ENCODE measurements around the gene HAS3. TPM values are rescaled to one million over a fixed set of nuclear protein-coding genes. Genes with fewer than 3 reads are reported as not detected.
A peak's percentile ranks its signal among the peaks of the same experiment; 100 is the strongest.
"Not testable (repeated sequence)": the region's sequence is repeated elsewhere in the genome, so short reads cannot be mapped to it uniquely, and the experiment has no call there.

HAS3 gene
- total RNA-seq, 2 donors from 2014 or later, result 2.8 to 21.1 TPM

DNA sequence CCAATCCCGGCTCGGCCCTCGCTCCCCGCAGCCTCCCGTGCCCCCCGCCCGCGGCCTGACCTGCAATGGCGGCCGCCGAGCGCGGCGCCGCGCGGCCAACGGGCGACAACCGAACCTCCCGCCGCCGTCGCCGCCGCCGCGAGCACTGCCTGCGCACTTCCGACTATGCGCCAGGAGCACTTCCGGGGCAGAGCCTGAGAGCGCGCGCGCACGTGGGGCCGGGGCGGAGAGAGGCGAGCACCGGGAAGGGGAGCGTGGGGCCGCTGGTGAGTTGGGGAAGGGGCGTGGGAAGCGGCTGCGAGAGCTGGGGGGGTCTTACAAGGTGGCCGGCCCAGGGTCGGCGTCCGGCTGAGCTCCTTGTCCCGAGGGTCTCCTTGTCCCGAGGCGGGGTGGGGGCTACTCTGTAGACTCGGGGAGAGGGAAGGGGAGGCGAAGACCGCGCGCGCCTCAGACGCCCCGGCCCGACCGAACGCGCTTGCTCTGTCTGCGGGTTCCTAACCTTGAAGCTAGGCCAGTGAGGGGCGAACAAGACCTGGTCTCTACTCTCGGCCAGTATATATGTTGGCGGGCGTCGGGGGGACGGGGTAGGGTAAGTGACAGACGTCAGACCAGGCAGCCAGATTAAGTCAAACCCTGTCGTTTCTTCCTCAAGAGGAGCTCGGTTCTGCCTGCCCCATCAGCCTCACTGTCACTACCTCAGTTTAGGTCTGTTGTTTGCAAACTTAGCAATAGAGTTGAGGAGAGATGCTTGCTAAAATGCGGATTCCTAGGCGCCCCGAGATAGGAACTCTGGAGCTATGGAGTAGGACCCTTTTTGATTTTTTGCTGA, 27.2 kb downstream of the HAS3 start, which contains the start of the genes CHTF8 and UTP4:
Gene CHTF8 (minus strand): TSS at position 165 of the 829 bp plus-strand sequence. CDS start 11,130 bp downstream, outside the sequence.
Gene UTP4 (plus strand): TSS at position 226 of the 829 bp plus-strand sequence. CDS start 811 bp downstream, outside the sequence.
- intact Hi-C loops (cut with DNase I, micrococcal nuclease), result no loop called here

DNA sequence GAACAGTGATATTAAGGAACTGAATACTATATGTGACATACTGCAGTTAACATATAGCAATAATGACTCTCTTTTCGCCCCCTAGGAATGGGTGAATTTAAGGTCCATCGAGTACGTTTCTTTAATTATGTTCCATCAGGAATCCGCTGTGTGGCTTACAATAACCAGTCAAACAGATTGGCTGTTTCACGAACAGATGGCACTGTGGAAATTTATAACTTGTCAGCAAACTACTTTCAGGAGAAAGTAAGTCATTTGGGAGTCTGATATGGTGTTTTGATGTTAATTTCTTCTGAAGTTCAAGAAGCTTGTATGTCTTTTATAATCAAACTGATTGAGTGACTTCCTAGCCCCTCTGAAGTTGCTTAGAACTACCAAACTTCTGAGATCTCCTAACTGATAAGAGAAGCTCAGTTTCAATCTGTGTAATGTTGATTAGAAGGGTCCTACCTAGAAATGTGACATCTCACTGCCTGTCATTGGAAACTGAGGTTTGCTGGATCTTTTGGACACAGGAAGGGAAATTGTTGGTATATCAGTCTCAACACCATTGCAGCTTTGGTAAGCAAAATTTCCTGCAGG, 28.0 kb downstream of the HAS3 start:
- intact Hi-C loops (cut with DNase I, micrococcal nuclease), result no loop called here
- no peak for DNase-seq

More for the DNA sequence above, 27.2 kb downstream of the HAS3 start, which contains the start of the genes CHTF8 and UTP4:
- peak; percentile 84 to 91 for DNase-seq
- peak; percentile 91 for ATAC-seq

DNA sequence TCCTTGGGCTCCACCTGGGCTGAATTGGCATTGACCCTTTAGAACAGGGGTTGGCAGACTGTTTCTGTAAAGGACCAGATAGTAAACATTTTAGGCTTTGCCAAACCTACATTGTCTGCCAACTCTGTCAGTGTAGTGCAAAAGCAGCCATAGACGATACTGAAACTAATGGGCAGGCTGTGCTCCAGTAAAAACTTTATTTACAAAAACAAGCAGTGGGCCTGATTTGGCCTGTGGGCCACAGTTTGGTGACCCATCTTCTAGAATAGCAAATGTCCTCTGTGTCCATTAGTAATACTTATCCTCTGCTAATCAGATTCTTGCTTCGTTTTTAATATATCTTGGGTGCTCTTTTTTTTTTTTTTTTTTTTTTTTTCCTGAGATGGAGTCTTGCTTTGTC, 33.2 kb downstream of the HAS3 start:
- ATAC-seq, result no peak
- no peak for DNase-seq
- intact Hi-C loops (cut with DNase I, micrococcal nuclease), result no loop called here

More for the DNA sequence above, 28.0 kb downstream of the HAS3 start:
- ATAC-seq, result no peak

DNA sequence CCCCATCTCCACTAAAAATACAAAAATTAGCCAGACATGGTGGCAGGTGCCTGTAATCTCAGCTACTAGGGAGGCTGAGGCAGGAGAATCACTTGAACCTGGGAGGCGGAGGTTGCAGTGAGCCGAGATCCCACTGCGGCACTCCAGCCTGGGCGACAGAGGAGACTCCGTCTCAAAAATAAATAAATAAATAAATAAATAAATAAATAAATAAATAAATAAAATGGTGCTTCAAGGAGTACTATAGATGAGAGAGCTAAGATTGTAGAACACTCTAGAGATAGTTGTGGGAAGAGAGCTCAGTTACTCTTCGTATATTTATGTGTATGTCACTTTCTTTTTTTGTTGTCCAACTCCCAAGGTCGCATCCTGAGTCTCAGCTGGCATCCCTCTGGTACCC, 34.0 kb downstream of the HAS3 start:
- intact Hi-C loops (cut with DNase I, micrococcal nuclease); ATAC-seq; DNase-seq: not testable (repeated sequence)

DNA sequence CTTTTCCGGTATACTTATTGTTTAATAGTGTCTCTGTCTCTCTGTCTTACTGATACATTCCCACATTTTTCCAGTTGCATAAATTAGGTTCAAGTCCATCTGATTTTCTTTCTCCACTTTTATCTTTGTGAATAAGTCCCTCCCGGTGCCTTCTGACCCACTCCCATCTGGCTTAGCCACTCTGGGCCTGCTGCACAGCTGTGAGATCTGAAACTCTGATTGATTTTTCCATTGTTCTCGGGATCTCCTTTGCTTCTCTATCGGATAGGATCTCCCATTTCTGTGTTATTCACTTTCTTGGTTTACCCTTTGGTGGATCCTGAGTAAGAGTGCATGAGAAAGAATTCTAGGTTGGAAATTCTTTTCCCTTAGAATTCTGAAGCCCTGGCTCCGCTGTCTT, 35.6 kb downstream of the HAS3 start:
- ATAC-seq (no peak), DNase-seq (no peak)
- intact Hi-C loops (cut with DNase I, micrococcal nuclease), result no loop called here

DNA sequence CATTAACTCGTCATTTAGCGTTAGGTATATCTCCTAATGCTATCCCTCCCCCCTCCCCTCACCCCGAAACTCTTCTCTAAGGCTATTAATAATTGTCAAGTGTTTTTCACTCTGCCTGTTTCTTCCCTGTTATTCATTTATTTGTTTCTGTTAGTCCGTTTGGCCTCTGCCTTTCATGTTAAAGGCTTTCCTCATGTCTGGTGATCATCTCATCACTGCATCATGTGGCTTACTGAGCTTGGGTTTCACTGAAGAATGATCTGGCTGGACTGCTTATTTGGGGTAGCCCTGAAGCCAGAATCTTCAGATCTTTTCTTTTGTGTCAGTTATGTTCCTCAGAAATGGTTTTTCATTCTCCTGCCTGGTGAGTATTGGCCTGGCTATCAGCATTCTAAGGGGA, 36.5 kb downstream of the HAS3 start:
- ATAC-seq, result no peak
- intact Hi-C loops (cut with DNase I, micrococcal nuclease), result no loop called here
- no peak for DNase-seq

DNA sequence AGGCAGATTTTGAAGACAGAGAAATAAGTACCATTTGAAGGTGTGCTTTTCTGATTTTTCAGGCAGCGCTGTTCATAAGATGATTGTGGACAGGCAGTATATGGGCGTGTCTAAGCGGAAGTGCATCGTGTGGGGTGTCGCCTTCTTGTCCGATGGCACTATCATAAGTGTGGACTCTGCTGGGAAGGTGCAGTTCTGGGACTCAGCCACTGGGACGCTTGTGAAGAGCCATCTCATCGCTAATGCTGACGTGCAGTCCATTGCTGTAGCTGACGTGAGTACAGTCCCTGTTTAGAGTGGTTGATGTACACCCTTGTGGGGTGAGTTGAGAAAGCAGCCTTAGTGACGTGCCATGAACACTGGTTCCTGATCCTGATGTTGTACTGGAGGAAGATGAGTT, 37.7 kb downstream of the HAS3 start:
- ATAC-seq, result peak; percentile 100
- intact Hi-C loops (cut with DNase I, micrococcal nuclease), result no loop called here
- peak; percentile 40 to 60 for DNase-seq

DNA sequence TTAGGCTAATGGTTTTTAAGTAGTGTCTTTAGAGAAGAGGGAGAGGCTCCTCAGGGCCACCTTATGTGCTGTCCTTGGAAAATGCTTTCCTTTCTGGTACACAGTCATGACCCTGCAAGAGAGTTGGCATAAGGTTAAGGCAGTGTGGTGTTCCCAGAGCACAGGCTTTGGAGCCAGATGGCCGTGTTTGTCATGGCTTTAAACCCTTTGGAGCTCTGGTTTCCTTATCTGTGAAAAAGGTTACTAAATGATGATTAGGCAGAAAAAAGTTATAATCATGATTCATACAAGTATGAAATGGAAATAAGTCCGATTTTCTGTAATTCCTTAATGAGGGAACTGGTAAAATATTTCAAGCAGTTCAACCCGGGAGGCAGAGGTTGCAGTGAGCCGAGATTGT, 40.2 kb downstream of the HAS3 start:
- no peak for ATAC-seq
- intact Hi-C loops (cut with DNase I, micrococcal nuclease), result no loop called here
- DNase-seq, result no peak

DNA sequence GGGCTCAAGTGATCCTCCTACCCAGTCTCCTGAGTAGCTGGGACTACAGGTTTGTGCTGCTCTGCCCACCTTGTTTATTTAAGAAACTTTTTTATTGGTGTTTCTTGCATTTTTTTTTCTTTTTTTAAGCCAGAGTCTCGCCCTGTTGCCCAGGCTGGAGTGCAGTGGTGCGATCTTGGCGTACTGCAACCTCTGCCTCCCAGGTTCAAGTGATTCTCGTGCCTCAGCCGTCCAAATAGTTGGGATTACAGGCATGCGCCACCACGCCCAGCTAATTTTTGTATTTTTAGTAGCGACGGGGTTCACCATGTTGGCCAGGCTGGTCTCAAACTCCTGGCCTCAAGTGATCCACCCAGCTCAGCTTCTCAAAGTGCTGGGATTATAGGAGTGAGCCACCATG, 44.2 kb downstream of the HAS3 start:
- intact Hi-C loops (cut with DNase I, micrococcal nuclease), result loop anchor here in 1 of 2 donors (2.0 kb wide), 1 partner anchor 137 kb away; no protein-coding TSS in a partner anchor
- ATAC-seq, DNase-seq: not testable (repeated sequence)

DNA sequence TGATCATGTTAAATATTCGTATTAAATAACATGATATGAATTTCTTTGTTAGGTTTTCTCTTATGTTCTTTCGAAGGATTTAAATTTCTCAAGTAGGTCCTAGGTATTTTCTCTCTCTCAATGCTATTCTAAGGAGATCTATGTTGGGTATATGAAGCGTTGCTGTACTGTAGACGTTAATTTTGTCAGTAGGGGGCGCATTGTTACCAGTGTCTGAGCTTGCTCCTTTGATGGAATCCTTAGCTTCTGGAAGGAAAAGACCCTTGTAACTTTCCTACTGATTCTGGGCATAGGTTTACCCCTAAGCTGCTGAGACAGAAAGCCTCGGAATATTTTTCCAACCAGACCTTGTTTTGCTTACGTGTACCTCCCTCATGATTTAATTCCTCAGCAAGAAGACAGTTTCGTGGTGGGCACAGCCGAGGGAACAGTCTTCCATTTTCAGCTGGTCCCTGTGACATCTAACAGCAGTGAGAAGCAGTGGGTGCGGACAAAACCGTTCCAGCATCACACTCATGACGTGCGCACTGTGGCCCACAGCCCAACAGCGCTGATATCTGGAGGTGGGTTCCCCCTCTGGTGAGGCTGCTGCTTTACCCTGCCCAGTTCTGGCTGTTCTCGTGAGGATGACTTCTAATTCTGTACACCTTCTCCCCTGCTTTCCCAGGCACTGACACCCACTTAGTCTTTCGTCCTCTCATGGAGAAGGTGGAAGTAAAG, 44.9 kb downstream of the HAS3 start:
- DNase-seq, result peak in 1 of 2 donors; percentile 50
- ATAC-seq, result peak; percentile 89
- intact Hi-C loops (cut with DNase I, micrococcal nuclease), result loop anchor here in 1 of 2 donors (2.0 kb wide), 1 partner anchor 136 kb away; no protein-coding TSS in a partner anchor

DNA sequence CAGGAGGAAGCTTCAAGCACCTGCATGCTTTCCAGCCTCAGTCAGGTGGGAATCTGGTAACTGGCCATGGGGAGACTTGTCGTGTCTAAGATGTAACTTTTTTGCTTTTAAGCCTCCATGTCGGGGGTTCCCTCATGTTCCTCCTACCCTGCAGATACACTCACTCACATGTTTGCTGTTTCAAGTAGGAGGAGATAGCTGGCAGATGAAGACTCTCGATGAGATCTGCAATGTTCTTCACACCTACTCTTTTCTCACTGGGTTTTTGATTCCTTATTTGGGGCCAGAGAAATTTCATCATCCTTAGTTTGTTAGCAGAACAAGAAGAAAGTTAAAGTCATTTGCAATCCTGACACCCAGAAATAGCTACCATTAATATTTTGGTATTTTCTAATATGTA, 51.7 kb downstream of the HAS3 start:
- intact Hi-C loops (cut with DNase I, micrococcal nuclease), result no loop called here
- ATAC-seq, result no peak
- no peak for DNase-seq

DNA sequence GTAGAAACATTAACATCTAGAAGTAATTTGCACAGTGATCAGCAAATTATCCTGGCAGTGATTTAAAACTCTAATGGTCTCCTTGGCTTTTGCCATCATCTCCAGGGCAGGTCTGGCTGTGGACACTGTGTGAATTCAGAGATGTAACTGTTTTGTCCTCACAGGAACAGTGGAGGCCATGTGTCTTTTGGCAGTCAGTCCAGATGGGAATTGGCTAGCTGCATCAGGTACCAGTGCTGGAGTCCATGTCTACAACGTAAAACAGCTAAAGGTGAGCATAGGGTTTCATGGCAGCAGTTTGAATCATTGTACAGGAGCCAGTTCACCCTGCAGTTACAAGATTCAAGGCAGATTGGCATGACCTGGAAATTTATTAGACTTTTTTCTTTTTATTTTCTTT, 54.7 kb downstream of the HAS3 start:
- intact Hi-C loops (cut with DNase I, micrococcal nuclease), result no loop called here
- ATAC-seq, result no peak
- no peak for DNase-seq

DNA sequence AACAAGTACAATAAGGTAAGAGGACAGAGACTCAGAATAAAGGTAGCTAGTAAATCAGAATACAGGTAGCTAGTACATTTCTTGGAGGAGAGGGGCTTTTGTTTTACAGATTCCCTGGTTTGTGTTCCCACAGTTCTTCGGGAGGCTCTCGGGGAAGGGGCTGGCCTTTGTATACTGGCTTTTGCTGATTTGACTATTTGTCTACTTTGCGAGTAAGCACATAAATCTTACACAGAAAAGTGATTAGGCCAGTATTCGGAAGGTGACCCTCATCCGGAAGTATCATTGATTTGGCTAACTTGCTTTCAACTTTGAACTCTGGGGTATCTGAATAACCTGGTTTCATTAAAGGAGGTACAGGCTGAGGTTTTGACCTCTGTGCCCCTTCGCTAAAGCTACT, 60.1 kb downstream of the HAS3 start:
- intact Hi-C loops (cut with DNase I, micrococcal nuclease), result no loop called here
- ATAC-seq, result no peak

DNA sequence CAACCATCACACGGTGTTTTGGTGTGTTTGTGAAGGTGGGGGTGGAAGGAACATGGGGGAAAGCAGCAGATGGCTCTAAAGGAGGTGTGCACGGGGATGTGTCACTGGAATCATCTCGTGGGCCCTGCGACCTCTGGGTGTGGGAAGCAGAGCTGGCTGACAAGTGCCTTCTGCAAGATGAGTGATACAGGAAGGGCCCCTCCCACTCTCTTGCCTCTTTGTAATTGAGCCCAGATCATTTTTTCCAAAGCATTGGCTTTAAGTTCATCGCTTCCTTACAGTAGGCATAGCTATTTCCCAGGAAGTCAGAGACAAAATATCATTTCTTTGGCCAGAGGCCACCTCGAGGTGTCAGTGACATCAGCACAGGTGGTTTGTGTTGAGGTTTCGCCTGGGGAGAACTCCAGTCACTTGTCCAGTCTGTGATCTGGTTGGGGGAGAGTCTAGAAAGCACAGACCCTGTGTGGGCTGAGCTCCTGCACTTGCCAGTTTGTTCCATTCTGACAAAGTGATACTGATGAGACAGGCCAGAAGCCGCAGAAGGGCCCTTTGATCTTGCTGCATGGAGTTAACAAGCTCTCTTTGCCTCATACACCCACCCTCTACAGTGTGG, 60.9 kb downstream of the HAS3 start:
- ATAC-seq (no peak), DNase-seq (no peak)
- intact Hi-C loops (cut with DNase I, micrococcal nuclease), result no loop called here

More for the DNA sequence above, 60.1 kb downstream of the HAS3 start:
- no peak for DNase-seq

DNA sequence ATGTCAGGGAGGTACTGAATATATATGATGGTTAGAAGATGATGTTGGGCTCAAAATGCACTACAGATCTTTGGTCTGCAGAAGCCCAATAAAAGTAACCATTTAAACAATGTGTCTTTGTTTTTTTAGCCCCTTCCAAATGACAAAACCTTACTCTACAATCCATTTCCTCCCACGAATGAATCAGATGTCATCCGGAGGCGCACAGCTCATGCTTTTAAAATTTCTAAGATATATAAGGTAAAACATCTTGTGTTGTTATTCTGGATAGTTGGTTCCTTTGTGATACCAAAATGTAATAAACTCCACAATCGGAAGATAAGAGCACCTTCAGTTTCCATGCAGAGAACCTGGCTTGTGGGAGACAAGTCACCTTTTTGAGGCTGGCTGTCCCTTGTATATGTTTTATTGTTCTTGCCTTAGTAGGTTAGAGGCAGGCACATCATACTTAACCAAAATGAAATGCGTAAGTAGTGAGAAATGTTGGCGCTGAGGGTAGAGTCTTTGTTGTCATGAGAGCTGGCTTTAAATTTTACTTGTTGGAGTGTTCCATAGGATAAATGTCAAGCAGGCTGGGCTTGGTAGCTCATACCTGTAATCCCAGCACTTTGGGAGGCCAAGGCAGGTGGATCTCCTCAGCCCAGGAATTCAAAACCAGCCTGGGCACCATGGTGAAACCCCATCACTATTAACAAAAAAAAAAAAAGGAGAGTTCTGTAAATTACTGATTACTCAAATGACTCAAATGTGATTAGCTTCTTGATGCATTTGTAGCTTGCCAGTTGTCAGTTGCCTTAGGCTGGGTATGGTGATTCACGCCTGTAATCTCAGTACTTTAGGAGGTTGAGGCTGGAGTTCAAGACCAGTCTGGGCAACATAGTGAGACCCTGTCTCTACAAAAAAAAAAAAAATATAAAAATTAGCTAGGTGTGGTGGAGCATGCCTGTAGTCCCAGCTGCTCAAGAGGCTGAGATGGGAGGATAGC, 61.8 kb downstream of the HAS3 start:
- intact Hi-C loops (cut with DNase I, micrococcal nuclease), result no loop called here
- no peak for ATAC-seq

More for the DNA sequence above, 61.8 kb downstream of the HAS3 start:
- DNase-seq, result no peak

All from left colon (tissue), 2 donors.